GM18858 (cell line): ENCODE measurements around the gene ATG9A.
"Not testable (repeated sequence)": the region's sequence is repeated elsewhere in the genome, so short reads cannot be mapped to it uniquely, and the experiment has no call there.

Experiments
- ATAC-seq: cut with Tn5 transposase; IDR thresholded peaks from one replicate; pipeline ENCODE4 v1.9.1; 2021; ENCODE audit not compliant: unreplicated experiment

ATG9A gene

DNA sequence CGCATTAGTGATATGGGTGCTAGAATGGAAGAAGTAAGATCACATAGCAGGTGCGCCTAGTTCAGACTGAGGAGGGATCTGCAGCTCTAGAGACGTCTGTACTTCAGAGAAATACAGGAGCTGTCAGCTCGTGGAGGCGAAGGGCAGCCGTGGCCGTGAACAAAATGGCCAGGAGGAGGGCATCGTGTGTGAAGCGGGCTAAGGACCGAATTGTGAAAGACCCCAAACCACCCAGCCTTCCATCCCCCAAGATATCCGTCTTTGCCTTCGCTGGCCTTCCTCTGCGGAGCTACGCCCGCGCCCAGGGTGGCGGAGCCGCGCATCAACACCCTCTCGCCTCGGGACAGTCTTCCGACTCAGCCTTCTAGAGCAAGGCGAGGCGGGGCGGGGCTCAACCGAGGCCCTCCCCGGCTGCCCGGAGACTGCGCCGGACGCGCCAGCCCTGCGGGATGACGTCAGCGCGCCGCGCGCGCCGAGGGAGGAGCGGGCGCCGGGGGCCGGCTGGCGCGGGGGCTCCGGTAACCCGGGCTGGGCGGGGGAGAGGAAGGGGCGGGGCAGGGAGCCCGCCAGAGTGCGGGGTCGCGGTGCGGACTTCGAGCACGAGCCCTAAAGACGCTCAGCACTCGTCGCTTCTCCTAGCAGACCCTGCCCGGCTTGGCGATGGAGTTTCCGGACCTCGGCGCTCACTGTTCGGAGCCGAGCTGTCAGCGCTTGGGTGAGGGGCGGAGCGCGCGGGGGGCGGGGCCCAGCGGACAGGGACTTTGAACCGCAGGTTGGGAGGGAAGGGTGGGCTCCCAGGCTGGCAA, 22.9 kb downstream of the ATG9A start, which contains the start of gene ZFAND2B:
Gene ZFAND2B (plus strand): TSS at position 455 of the 806 bp plus-strand sequence. CDS start 206 bp downstream, at position 661.
- ATAC-seq = peak; percentile 92

DNA sequence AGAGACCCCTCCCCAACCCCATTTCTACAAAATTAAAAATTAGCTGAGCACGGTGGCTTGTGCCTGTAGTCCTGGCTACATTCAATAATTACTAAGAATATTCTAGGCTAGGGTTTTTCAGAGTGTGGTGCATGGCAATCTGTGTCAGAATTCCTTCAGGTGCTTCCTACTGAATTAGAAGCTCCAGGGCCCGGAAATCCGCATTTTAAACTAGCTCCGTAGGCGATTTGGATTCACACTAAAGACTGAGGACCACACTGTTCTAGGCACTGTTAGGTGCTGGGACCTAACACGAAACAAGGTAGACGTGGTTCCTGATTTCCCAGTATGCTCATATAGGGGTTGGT, 23.5 kb downstream of the ATG9A start:
- ATAC-seq = no peak

DNA sequence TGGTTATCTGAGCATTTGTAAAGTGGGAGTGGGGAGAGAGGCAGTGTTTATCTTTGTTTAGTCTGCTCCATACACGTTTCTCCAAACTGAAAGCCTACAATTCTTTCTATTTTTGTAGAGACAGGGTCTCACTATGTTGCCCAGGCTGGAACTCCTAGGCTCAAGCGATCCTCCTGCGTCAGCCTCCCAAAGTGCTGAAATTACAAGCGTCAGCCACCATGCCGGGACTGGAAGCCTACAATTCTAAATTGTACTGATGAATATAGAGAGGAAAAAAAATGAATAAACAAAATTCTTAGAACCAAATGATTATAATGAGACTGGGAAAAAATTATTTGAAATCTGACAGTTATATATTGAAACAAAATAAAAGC, 24.3 kb downstream of the ATG9A start:
- no peak for ATAC-seq

DNA sequence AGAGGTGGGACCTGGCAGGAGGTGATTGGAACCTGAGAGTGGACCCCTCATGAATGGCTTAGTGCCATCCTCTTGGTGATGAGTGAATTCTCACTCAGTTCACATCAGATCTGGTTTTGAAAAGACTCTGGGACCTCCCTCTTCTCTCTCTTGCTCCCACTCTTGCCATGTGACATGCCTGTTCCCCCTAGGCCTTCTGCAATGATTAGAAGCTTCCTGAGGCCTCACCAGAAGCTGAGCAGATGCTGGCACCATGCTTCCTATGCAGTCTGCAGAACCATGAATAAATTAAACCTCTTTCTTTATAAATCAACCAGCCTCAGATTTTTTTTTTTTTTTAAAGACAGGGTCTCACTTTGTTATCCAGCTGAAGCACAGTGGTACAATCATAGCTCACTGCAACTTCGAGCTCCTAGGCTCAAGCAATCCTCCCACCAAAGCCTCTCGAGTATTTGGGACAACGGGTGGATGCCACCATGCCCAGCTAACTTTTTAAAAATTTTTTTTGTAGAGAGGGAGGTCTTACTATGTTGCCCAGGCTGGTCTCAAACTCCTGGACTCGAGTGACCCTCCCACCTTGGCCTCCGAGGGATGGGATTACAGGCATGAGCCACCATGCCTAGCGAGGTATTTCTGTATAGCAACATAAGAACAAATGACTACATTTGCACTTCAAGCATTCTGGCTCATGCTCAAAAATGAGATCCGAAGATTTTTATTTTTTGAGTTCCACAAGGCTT, 24.8 kb downstream of the ATG9A start:
- ATAC-seq = no peak

DNA sequence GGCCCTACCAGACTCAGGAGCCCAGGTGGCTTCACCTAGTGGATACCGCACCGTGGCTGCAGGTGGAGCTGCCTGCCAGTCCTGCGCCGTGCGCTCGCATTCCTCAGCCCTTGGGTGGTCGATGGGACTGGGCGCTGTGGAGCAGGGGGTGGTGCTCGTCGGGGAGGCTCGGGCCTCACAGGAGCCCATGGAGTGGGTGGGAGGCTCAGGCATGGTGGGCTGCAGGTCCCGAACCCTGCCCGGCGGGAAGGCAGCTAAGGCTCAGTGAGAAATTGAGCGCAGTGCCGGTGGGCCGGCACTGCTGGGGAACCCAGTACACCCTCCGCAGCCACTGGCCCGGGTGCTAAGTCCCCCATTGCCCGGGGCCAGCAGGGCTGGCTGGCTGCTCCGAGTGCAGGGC, 28.1 kb downstream of the ATG9A start:
- ATAC-seq = not testable (repeated sequence)

DNA sequence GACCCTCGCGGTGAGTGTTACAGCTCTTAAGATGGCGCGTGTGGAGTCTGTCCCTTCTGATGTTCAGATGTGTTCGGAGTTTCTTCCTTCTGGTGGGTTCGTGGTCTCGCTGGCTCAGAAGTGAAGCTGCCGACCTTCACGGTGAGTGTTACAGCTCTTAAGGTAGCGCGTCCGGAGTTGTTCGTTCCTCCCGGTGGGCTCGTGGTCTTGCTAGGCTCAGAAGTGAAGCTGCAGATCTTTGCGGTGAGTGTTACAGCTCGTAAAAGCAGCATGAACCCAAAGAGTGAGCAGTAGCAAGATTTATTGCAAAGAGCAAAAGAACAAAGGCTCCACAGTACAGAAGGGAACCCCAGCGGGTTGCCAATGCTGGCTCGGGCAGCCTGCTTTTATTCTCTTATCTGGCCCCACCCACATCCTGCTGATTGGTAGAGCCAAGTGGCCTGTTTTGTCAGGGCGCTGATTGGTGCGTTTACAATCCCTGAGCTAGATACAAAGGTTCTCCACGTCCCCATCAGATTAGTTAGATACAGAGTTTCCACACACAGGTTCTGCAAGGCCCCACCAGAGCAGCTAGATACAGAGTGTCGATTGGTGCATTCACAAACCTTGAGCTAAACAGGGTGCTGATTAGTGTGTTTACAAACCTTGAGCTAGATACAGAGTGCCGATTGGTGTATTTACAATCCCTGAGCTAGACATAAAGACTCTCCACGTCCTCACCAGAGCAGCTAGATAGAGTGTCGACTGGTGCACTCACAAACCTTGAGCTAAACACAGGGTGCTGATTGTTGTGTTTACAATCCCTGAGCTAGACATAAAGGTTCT, 28.7 kb downstream of the ATG9A start:
- not testable (repeated sequence) for ATAC-seq

DNA sequence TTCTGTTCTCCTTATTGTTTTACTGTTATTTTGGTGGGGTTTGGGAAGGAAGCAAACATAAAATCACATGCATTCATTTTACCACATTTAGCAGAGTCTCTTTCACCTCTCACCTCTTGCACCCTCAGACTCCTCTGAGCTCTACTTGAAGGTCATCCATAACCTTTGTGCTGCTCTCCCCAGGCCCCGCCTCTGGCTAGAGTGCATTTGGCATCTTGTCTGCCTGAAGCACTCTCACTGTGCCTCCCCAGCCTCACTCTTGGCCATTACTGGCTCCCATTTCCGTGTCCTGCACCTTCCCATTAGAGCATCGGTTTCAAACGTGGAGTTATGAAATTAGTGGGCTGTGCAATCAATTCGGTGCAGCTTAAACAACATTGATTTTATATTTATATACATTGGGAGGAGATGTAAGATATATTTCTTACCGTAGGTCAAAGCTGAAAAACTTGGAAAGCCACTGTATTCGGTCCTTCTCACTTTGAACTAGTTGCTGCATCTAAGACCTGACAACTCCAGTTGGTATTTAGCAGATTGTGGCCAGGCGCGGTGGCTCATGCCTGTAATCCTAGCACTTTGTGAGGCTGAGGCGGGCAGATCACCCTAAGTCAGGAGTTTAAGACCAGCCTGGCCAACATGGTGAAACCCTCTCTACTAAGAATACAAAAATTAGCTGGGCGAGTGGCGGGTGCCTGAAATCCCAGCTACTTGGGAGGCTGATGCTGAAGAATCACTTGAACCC, 29.8 kb downstream of the ATG9A start:
- ATAC-seq = no peak

DNA sequence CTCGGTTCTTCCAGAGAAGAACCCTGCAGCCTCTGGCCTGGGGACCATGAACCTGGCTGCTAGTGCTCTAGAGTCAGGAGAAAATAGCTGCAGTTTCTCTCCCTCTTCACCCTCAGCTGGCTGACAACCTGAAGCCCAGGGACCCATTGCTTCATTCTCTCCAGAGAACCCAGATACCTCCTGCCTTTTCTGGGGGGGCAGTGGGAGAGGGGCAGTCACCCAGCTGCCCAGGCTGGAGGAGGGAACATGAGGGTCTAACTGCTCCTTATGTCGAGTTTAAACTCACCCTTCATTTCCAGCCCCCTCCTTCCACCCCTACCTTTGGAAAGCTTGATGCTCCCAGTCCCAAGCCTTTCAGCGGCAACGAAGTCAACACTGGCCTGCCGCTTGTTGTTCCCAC, 30.5 kb downstream of the ATG9A start:
- ATAC-seq = no peak

DNA sequence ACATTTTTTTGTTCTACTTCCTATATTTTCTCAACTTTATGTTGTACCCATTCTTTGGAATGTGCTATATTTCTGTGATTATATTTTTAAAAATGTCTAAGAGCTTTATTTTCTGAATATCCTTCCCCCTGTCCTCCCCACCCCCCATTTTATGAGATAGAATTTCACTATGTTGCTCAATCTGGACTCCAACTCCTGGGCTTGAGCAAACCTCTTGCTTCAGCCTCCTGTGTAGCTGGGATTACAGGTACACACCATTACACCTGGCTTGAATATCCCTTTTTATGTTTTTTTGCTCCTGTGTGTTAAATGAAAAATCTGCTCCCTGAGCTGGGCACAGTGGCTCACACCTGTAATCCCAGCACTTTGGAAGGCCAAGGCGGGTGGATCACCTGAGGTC, 32.0 kb downstream of the ATG9A start:
- no peak for ATAC-seq

DNA sequence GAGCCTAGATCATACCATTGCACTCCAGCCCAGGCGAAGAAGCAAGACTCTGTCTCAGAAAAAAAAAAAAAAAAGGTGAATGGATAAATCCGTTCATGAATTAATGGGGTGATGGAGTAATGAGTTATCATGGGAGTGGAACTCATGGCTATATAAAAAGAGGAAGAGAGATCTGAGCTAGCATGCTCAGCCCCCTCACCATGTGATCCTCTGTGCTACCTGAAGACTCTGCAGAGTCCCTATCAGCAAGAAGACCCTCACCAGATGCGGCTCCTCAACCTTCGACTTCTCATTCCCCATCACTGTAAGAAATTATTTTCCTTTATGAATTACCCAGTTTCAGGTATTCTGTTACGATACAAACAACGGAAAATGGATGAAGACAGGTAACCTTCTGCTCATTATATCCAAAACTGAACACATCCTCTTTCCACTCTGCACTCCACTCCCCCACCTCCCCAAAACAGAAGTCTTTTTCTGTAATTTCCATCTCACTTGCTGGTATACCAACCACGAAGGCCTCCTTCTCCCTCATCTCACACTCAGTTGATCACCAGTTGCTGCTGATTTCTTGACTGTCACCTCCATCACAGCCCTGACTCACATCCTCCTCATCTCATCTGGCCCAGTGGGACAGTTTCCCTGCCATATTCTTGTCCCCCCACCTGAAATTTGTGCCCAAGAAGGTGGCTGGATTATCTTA, 42.5 kb downstream of the ATG9A start:
- no peak for ATAC-seq

DNA sequence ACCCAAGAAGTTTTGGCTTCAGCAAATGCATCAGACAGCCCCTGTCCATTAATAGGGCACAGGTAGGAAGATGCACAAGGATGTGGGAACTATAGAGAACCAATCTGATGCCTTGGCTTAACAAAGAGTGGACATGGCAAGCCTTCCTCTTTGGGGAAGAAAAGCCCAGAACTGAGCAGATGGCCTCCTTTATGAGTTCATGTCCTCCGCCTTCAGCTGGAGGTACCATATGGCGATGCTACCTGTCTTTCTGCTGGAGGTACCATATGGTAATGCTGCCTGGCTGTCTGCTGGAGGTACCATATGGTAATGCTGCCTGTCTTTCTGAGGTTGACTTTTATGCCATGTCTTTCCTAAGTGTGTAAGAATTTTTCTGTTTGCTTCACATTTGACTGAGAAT, 45.3 kb downstream of the ATG9A start:
- ATAC-seq = no peak

DNA sequence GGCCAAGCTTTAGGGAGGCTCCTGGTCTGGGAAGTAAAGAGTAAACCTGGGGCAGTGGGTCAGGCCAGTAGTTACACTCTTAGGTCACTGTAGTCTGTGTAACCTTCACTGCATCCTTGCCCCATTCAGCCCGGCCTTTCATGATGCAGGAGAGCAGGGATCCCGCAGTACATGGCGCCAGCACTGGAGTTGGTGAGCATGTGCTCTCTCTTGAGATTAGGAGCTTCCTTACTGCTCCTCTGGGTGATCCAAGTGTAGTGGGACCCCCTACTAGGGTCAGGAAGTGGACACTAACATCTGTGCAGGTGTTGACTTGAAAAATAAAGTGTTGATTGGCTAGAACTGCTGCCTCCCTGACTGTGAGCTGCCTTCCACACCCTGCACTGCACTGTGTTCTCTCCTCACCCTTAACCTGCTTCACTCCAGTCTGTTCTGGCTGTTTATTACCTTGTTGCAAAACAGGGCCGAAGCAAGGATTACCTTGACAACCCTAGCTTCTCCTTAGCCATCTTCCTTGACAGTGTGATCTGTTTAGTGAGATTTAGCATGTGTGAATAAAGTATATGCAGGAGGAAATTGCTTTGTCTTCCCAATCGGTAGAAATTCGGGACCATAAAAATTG, 46.2 kb downstream of the ATG9A start:
- no peak for ATAC-seq

DNA sequence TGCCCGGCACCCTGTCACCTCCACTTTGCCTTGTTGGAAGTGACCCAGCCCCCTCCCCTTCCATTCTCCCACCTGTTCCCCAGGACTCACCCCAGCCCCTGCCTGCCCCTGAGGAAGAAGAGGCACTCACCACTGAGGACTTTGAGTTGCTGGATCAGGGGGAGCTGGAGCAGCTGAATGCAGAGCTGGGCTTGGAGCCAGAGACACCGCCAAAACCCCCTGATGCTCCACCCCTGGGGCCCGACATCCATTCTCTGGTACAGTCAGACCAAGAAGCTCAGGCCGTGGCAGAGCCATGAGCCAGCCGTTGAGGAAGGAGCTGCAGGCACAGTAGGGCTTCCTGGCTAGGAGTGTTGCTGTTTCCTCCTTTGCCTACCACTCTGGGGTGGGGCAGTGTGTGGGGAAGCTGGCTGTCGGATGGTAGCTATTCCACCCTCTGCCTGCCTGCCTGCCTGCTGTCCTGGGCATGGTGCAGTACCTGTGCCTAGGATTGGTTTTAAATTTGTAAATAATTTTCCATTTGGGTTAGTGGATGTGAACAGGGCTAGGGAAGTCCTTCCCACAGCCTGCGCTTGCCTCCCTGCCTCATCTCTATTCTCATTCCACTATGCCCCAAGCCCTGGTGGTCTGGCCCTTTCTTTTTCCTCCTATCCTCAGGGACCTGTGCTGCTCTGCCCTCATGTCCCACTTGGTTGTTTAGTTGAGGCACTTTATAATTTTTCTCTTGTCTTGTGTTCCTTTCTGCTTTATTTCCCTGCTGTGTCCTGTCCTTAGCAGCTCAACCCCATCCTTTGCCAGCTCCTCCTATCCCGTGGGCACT, 46.9 kb downstream of the ATG9A start:
- no peak for ATAC-seq

DNA sequence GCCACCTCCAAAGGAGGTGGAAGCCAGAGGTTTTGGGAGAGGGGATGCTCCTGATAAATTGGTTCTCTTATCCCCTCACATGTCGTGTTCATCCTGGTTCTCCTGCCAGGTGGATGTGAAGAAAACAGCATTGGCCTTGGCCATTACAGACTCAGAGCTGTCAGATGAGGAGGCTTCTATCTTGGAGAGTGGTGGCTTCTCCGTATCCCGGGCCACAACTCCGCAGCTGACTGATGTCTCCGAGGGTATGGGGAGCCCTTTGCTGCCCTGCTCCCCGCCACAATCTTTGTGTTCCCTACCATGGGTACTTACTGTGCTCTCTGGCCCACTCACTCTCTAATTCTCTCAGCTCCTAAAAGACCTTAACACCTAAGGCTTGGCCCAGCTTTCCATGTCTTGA, 47.9 kb downstream of the ATG9A start:
- ATAC-seq = no peak

DNA sequence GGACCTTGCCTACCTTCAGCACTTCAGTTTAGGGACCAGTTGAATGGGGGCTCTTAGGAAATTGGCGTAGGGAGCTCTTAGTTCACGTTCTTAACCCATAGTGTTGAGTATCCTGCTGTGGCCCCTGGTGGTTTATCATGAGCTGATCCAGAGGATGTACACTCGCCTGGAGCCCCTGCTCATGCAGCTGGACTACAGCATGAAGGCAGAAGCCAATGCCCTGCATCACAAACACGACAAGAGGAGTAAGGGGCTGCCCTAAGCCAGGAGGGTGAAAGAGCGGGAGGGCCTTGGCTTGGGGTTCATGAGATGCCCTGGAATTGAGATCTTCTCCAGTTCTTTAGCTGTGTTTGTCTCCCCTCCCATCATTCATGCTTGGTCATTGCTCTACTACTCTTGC, 48.5 kb downstream of the ATG9A start:
- no peak for ATAC-seq

DNA sequence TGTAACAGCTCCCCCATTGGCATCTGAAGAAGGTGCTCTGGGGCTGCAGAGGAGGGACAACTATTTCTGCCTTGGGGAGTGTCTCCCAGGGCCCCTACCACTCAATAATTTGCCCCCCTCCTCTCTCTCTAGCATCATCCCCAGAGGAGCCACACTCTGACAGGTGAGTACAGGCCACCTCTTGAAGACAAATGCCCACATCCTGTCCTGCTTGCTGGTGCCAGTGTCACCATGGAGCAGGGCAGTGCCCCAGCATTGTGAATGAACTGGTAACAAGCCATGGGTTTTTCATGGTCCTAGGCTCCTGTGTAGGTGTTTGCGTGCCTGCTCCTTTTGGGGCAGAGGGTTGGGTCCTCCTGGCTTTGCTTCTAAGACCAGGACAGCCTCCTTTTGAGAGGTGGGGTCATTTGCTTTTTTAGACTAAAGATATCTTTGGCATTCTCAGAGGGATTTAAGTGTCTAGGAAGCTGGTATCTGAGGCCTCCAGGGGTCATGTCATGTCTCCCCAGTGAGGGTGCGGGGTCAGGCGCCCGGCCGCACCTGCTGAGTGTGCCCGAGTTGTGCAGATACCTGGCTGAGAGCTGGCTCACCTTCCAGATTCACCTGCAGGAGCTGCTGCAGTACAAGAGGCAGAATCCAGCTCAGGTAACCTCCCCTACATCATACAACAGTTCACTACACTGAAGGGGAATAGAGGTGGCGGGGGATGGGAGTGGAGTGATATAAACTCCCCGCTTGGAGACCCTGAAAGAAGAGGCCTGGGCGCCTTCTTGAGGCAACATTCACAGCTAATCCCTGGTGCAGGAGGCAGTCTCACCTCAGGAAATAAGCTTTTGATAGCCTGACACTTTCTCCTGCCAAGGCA, 49.6 kb downstream of the ATG9A start:
- no peak for ATAC-seq

DNA sequence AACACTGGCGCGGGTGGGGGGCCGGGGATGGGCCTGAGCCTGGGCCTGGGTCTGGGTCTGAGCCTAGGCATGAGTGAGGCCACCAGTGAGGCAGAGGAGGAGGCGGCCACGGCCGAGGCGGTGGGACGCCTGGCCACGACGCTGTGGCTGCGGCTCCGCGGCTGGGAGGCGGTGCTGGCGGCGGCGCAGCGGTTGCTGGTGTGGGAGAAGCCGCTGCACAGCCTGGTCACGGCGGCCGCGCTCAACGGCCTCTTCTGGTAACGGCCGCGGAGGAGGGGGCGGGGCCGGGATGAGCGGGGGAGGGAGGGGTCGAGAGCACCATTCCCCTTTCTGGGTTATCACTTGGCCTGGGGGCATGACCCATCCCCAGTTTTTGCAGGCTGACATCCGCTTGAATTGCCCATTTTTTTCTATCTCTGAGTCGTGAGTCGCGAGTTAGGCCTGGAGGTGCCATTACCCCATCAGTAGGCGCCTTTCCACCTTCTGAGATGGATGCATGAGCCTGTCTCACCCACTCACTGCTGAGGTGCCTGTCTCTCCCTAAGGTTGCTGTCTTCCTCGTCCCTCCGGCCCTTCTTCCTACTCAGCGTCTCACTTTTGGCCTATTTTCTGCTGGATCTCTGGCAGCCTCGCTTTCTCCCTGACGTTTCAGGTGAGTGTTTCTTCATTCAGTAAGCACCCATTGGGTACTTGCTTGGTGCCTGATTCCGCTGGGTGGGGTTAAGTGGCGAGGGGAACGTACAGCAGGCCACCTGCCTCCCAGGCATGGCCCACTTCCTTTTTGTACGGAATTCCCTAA, 50.9 kb downstream of the ATG9A start:
- peak; percentile 9 for ATAC-seq
